ENCODE results near the gene CD69.

CD69 gene

GRCh38 chr12:9760699-9761418 is at the start of gene CD69:
TSS of gene CD69 (minus strand) at chr12:9760901. CDS start at chr12:9760820, 81 bp downstream.
- peak; percentile 57 for DNase-seq

GRCh38 chr12:9809866-9810265 is 49.2 kb upstream of the CD69 start:
- DNase-seq = no peak

GRCh38 chr12:9809338-9809737 is 48.6 kb upstream of the CD69 start:
- DNase-seq = no peak

DNA sequence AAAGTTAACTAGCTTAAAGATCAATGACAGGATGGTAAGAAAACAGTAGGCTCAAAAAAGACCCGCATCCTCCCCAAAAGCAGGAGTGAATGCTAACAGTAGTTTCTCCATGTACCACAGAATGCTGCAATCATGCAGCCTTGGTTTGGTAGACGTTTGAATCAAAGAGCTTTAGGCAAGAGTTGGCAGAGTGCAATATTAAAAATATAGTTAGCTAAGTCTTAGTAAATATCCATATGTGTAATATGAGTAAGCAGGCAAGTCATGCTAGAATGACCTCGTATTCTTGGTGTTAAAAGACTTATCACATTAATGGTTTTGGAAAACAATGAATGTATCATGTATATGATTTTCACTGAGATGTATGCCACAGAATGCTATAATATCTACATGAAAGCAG is 47.8 kb upstream of the CD69 start:
- no peak for DNase-seq

DNA sequence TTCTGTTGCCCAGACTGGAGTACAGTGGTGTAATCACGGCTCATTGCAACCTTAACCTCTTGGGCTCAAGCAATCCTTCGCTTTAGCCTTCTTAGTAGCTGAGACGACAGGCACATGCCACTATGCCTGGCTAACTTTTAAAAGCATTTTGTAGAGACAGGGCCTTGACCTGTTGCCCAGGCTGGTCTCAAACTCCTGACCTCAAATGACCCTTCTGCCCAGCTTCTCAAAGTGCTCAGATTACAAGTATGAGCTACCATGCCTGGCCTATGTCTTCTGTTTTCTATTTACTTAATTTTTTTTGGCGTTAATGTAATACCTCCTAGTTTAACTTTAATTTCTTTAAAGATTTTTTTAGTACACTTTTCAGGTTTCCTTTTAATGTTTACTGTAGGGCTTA is 46.0 kb upstream of the CD69 start:
- DNase-seq = no peak

GRCh38 chr12:9805883-9806282 is 45.2 kb upstream of the CD69 start:
- DNase-seq = no peak

DNA sequence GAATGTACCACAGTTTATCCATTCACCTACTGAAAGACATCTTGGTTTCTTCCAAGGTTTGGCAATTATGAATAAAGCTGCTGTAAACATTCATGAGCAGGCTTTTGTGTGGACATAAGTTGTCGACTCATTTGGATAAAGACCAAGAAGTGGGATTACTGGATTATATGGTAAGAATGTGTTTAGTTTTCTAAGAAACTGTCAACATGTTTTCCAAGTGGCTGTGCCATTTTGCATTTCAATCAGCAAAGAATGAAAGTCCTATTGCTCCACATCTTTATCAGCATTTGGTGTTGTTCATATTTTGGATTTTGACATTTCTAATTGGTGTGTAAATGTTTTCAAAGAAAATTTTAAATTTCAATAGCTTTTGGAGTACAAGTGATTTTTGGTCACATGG is 39.3 kb upstream of the CD69 start:
- DNase-seq = no peak

DNA sequence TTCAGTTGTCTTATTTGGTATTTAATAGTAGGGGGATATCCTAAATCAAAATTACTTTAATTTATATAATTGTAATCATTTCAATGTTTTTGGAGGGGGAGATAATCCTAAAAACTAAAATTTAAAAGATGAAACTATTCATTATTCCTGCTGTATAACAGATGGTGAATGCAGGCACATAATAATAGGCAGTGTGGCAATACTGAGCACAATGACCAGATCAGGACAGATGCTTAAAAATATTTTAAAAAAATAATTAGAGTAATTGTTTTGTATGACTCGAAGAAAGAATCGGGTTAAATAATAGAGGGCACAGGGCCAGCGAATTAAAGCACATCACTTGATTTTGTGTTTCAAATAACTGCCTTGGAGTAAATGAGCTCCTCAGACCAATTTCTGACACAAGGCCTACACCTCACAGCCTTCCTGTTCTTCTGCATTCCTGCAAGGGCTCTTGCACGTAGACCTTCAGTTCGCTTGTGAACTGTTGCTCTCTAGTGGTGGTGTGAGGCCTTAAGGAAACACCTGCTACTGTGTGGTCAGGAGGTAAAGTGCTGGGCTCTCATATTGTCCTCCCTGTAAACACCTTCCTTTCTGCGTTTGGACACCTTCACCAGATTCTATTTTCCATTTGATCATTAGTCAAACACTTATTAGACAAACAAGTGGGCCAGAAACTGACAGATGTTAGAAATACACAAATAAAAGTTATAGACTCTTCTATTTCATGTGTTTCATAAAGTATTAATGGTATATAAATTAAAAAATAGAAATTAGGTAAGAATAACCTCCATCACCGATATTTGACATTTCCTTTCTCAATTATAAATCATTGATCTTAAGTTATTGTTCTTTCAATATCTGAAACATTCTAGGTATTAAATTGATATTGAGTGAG is 37.3 kb upstream of the CD69 start:
- no peak for DNase-seq

GRCh38 chr12:9796971-9797370 is 36.3 kb upstream of the CD69 start:
- DNase-seq = no peak

- DNase-seq = no peak
Measured at GRCh38 chr12:9796346-9796745, 35.6 kb upstream of the CD69 start.

- no peak for DNase-seq
Measured at GRCh38 chr12:9795945-9796344, 35.2 kb upstream of the CD69 start.

GRCh38 chr12:9794484-9795093 is 33.9 kb upstream of the CD69 start:
- DNase-seq = no peak

DNA sequence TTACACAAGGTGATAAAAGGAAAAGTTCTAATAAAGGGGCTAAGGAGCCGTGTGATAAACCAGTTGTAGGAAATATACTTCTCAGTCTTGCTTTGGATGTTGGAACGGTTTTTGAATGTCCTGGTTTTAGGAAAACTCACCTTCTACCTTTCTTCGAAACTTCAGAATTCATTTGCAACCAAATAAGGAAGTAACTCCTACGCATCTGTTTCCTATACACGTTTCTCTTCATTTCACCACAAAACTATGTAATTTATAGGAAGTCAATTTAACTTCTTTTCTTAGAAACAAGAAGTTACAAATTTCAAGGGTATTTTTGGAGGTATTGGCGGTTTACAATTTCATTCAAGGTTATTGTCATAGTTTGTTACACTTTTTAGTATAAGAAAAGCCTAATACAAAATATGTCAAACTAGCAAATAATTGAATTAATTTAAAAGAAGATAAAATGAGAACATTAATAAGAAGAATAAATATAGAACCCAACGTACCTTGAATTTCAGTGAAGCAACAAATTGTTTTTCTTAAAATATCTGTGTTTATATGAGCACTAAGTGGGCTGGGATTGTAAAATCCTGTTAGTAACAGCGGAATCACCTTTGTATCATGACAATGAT is 33.2 kb upstream of the CD69 start:
- no peak for DNase-seq

GRCh38 chr12:9792961-9793617 is 32.4 kb upstream of the CD69 start:
- no peak for DNase-seq

DNA sequence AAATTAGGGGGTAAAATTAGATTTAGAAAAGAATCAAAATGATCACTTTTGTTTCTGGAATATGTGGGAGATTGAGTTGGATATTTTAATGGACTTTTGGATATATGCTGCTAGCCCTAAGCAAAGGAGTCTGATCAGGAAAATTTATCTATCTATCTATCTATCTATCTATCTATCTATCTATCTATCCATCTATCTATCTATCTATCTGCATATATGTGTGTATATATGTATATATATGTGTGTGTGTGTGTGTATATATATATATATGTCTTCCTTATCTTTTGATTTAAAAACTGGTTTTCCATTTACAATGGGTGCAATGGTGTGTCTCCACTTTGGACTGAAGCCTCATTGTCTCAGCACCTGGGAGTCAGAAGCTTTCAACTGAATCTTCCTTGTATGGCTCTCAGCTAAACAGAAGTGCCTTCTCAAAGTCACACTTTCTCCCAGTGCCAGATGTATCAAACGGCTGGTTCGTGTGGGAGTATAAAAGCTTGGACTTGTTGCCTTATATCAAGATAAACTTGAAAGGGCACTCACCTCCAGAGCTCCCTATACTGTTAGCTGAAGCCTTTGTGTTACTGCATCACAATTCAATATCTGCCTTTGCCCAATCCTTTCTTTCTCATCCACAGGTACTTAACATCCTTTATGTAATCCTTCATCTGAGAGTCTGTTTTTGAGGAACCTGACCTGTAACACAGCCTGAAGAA is 31.6 kb upstream of the CD69 start:
- DNase-seq = no peak

DNA sequence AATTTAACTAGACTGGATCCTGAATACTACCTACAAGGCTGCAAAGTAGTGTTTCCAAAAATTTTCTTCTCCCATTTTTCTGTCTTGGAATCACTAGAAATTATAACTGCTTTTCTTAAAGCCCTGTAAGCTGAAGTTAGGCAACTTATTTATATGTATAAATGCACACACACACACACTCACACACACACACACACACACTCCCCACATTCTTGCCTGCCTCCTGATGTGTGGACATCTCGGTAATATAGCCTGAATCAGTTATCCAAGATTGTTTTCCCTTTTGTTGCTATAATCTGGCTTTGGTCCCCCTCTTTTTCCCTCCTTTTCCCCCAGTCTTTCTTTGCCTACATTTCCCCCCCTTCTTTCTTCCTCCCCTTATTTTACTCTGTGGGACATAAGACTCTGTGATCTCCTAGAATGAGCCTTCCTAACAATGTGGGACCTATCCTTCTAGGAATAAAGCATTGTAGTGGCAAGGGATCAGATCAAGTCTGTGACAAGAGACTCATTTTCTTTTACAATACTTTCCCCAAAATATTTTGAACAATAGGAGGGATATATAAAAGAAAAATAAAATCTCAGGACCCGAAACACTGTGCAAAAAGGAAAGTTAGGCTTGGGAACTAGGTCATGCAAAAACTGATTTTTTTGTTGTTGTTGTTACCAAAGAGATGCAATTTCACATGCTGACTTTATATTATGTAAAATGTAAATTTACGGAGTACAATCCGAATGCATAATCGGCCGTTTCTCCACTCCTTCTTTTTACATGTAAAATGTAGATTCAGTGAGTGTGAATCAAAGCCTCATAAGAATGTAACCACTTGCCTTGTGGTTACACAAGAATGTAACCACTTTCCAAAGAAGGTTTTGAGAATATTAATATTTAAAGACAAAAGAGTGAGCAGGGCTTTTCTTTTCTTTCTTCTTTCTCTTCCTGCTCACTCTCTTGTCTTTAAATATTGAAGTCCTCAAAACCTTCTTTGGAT is 26.3 kb upstream of the CD69 start:
- no peak for DNase-seq

- no peak for DNase-seq
Measured at GRCh38 chr12:9784816-9785215, 24.1 kb upstream of the CD69 start.

- no peak for DNase-seq
Measured at GRCh38 chr12:9784326-9784725, 23.6 kb upstream of the CD69 start.

DNA sequence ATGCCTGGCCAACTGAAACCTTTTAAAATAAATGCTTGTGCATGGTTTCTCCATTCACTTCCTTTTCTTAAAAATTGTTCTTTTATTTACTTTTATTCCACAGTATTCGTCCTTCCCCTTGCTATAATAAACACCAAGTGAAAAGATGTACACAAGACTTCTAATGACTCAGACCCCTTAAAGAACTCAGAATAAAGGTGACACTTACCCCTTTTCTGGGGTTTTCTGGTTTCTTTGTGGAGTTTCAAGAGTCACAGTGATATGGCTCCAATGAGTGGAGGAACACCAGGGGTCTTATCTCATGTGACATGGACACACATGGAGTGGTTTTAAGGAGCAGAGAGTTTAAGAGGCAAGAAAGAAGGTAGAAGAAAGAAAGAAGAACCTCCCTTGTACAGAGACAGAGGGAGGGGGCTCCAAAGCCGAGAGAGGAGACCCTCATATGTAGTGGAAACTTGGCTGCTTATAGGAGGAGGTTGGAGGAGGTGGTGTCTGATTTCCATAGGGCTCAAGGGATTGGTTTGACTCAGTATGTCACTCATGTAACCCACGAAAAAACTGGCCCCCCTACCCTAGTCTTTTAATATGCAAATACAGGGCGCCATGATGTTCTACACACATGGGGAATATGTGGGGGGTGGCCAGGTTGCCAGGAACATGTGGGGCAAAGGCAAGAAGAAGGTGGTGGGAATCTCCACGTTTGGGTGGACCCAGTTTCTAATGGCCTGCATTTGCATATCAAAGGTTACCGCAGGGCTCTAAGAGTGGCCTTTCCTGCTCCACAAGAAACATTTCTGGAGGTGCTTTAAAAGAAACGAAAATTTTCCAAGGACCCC is 22.1 kb upstream of the CD69 start:
- no peak for DNase-seq

DNA sequence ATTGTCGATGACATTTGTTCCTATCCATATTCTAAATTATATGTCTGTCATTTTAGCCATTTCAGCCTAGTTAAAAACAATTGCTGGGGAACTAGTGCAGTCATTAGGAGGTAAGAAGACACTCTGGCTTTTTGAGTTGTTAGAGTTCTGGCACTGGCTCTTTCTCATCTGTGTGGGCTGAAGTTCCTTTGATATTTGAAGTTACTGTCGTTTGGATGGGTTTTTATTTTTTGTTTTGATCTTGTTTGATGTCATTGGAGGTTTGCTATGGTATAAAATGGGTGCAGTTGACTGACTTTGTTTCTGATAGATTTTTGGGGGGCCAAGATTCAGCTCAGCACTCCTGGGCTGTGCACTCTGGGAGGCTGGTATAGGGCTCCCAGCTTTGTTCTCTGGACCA is 20.7 kb upstream of the CD69 start:
- DNase-seq = no peak
